NK-92 (cell line): ENCODE measurements around the gene EXOC6.

Experiments used
- DNase-seq: peaks from one replicate; lab custom pipeline; 2025; ENCODE audit not compliant: unreplicated experiment; lab: John Stamatoyannopoulos, UW

Gene EXOC6

DNA sequence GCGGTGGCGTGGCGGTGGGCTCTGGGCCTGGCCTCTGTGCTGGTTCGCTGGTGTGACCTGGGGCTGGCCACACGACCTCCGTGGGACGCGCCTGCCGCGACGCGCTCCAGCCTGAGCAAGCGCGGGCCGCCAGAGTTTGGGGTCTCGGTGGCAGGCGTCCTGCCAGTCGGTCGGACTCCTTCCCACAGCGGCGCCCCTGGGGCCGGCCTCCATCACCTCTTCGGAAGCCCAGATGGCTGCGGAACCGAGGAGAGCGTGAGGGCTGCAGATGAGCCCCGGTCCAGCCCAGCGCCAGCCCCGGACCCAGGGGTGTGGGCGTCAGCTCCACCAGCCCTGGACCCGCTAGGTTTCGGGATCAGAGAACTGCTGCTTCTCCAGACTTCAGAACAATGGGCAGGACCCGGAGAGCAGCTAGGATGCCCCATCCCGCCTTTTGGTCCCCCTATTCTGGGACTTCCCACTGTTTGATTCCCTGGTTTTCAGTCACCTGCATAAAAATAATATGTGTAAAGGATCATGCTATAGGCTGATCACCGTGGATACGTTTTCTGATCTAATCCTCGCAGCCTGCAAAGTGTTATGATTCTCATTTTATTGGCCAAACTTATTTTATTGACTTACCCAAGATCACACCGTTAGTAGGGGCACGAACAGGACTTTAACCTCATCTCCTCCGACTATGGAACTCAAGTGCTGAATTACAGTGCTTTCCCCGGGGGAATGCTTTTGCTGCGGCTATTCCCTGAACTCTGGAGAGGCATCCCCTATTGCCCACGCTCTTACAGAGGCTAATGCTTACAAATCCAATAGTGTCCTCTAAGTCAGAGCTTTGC, 215.0 kb downstream of the EXOC6 start:
- DNase-seq: no peak

DNA sequence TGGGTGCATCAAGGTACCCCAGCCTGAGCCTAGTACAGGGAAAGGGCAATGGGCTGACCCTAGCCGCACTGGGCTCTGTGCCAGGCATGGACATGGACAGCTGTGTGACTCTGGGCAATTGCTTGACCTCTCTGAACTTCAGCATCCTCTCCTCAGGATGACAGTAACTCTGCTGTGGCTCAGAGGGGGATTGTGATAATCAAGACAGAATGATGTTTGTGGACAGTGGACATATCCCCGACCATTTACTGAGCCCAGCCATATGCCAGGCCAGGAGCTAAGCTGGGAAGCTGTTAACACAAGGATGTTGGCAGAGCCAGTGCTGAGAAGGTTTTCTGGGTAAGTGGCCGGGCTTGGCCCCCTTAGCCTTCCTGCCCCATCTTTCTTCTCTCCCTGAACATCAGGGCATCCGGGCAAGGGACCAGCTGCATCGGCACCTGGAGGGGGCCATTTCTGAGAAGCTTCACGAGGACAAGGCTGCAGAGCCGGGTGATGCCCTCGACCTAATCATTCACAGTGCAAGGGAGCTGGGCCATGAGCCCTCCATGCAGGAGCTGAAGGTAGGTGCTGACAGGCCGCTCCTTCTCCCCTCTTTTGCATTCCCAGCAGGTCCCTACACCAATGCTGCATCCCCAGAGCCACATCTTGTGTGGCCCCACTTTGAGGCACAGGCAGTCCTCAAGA, 215.8 kb downstream of the EXOC6 start:
- DNase-seq: no peak

DNA sequence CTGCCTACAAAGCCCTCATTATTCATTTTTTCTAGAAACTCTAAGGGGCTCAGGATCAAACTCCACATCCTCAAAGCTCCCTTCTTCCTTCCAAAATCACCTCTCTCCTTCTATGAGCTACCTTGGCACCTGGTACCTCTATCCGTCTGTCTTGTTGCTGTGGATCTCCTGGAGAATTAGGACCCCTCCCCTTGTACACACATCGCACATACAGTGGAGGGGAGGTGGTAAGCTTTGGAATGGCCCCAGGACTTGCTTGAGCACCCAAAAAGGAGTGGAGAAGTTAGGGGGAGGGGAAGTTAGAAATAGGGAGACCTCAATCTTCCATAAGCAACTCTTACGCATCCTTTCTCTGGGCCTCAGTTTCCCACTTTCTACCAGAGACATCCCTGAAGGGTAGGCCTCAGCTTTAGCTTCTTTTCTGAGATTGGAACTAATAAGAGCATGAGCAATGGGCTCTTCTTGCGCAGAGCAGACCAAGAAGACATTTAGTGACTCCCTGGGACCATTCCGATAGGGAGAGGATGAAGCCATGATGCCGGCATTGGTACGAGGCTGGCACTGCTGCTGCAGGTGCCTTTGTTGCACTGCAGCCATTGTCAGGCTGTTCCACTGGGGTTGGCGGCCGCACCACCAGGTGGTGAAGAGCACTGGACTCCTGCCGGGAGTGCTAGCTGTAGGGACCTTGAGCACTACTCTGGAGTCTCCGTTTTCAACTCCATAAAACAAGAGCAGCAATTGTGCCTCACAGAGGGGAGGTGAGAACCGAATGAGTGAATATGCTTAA, 216.7 kb downstream of the EXOC6 start:
- no peak for DNase-seq

DNA sequence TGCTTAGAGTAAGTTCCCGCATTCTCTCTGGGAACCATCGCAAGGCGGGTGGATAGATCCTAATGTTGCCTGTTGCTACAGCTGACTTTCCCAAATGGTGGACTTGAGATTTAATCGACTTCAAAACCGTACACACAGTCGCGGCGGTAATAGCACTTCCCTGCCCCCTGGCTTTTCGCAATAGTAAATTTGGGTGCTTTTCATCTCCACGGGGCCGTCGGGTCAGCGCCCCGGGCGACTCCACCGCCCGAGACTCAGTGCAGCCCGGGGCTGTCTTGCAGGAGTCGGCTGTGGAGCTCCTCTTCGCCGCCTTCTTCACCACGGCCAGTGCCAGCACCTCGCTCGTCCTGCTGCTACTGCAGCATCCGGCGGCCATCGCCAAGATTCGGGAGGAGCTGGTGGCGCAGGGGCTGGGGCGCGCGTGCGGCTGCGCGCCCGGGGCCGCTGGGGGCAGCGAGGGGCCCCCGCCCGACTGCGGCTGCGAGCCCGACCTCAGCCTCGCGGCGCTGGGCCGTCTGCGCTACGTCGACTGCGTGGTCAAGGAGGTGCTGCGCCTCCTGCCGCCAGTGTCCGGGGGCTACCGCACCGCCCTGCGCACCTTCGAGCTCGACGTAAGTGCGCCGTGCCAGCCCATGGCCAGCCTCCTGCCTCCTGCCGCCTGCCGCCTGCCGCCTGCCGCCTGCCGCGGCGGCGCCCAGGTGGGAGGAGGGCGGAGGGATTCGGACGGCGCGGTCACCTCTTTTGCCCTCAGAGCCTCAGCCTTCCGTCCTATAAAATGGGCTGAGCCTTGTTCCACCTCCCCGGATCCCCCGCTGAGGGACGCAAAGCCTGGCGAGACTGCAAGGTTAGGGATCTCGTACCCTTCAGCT, 217.6 kb downstream of the EXOC6 start:
- DNase-seq: no peak

DNA sequence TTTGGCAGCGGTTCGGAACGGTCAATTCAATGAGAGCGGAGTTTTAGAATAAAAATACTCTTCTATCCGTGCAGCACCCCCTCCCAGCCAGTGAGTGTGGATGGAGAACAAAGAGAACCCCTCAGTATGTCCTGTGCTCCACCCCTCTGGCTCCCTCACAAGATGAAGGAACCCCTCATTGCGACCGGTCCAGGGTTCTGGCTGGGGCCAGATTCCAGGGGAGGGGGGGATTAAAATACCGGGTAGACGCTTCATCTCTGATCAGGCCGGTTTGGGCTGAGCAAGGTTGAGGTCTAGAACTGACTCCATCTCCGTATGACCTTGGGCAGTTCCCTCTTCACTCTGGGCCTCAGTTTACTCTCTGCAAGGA, 218.2 kb downstream of the EXOC6 start:
- no peak for DNase-seq

DNA sequence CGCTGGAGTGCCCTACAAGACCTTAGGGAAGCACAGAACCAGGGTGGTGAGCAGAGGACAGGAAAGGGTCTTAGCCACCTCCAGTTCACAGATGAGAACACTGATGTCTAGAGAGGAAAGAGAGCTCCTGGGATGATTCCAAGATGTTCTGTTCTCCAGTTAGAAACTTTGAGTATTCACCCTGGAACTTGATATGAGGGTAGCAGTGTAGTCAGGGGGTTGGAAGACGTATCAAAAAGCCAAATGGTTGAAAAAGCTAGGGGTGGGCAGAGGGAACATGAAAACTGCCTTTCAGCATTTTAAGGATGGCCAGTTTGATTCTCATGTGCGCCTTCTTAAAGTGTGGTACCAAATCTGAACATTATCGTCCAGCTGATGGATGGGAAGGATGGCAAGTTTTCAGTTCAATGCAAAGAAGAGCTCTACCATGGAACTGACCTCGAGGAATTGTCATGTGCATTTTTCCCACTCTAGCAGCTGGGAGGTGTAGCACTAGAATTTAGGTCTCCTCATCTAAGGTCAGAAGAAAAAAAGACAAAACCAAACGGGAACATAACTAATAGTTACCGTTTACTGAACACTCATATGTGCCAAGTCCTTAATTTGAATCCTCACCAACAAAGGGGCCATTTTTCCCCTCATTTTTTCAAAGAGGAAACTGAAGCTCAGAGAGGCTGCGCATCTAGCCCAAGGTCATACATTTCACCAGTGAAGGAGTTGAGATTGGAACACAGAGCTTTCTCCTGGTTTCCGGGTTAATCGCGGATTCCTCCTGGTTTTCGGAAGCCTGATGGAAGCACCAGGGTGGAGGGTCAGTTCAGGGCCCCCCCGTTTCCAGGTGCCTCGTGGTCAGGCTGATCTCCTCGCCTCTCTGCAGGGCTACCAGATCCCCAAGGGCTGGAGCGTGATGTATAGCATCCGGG, 219.4 kb downstream of the EXOC6 start:
- no peak for DNase-seq

DNA sequence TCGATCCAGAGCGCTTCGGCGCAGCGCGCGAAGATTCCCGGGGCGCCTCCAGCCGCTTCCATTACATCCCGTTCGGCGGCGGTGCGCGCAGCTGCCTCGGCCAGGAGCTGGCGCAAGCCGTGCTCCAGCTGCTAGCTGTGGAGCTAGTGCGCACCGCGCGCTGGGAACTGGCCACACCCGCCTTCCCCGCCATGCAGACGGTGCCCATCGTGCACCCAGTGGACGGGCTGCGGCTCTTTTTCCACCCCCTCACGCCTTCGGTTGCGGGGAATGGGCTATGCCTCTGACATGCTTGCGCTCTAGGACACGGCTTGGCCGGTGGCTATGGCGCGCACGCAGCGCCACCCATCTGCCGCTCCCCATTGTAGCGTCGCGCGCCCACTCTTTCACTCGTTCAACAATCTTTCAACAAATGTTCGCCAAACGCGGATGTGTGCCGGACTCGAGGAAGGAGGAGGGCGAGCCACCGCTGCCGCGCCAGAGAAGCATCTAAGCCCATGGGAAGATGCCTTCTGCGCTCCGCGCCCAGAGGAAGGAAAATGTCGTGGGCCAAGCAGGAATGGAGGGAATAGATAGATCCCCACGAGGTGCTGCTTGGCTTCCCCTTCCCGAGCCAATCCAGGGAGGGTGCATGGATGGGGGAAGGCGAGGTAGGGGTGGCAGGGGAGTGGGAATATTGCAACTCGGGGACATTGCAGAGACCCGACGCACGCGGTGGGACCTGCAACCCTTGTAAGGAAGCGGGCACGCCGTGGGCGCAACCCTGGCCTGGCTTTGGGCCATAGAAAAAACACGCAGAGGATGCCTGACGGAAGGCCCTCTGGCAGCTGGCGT, 220.3 kb downstream of the EXOC6 start:
- DNase-seq: no peak

DNA sequence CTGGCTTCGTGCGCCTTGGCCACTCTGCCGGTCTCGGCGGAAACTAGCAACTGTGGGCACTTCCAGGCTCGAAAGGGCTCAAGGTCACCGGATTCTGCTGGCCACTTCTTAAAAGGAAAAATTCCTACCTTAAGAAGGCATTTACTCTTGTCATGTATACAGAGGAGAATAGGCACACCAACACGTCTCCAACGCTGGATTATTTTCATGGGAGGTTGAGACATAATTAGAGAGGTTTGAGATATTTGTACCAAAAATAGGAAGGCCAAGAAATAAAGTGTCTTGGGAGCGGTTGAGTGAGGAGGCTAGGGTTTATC, 220.9 kb downstream of the EXOC6 start:
- no peak for DNase-seq

DNA sequence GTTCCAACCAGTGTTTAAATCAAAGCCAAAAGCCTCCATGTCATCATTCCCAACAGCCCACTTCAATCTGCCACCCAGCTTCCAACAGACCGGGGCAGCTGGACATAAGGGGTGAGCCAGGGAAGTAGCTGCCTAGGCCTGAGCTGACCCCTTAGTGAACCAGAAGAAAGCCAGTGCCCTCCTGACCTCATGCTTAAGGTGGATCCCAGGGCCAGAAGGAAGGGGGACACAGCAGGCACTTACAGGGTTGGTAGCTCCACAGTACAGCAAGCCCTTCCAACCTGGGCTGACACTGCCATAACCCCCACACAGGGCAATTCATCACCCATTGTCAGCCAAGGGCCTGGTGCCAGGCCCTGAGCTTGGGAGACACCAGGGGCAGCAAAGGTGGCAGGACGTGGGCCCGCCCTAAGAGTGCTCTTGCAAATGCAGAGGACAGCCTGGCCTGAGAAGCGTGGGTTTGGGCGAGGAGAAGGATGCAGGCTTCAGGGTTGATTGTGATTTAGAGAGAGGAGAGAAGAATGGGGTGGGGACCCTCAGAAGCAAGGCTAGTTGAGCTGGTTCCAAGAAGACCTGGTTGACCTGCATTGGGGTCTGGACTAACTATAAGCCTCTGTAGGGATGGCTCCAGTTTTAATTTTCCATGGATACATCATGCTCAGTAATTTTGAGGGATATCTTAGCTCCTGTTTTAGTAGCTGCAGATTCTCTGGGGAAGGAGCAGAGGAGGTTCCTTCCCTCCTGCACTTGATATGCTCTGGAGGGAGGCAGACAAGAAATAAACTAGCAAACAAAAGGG, 222.3 kb downstream of the EXOC6 start:
- no peak for DNase-seq

DNA sequence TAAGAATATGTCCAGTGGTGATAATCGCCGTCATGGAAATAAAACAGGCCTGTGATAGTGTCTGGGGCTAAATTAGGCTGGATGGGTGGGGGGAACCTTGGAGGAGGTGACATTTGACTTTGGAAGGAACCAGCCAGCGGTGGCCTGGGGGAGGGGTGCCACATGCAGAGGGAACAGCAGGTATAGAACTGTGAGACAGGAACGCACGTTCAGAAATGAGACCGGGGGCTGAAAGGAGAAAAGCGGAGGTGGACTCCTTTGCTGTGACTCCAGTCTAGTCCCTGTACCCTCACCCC, 222.8 kb downstream of the EXOC6 start:
- DNase-seq: no peak

DNA sequence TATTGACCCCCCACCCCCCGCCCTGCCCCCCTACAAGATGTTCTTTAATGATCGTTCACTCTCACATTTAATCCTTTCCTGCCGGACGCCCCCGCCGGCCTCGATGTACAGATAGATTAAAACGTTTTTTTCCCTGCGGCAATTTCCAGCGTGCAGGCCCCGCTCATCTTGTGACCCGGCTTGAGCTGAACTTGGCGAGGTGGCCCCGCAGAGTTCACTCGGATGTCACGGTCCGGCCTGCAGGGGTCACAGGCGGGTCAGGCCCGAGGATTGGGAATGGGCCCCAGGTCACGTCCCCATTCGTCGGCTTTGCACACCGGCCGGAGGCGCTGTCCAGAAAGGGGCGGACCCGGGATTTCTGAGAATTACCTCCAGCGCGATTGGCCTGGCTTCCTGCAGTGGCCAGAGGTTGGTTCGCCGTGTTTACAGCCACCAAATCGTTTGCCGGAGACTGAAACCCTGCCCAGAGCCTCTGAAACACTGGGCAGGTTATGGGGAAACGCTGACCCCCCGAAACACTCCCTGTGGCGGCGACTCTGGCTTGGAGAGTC, 223.4 kb downstream of the EXOC6 start:
- no peak for DNase-seq

DNA sequence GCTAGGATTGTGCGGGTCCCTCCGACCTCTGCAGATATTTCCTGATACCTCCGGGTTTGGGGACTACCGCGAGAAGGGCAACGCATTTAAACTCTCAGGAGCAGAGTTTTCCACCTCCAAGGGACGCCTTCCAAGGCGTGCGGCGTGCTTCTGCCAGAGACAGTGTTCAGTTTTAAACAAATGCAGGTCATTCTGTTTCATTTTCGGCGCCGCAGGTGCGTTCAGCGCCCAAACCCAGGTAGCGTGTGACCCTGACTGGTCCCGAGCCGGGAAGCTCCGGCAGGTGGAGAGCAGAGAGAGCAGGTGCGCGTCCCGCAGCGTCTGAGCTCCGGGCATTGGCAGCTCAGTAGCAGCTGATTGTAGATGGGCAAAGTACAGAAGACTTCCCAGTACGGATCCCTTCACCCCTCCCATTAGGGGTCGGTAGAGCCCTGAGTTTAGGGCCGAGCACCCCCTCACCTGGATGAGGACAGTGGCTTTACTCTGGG, 223.9 kb downstream of the EXOC6 start:
- no peak for DNase-seq

DNA sequence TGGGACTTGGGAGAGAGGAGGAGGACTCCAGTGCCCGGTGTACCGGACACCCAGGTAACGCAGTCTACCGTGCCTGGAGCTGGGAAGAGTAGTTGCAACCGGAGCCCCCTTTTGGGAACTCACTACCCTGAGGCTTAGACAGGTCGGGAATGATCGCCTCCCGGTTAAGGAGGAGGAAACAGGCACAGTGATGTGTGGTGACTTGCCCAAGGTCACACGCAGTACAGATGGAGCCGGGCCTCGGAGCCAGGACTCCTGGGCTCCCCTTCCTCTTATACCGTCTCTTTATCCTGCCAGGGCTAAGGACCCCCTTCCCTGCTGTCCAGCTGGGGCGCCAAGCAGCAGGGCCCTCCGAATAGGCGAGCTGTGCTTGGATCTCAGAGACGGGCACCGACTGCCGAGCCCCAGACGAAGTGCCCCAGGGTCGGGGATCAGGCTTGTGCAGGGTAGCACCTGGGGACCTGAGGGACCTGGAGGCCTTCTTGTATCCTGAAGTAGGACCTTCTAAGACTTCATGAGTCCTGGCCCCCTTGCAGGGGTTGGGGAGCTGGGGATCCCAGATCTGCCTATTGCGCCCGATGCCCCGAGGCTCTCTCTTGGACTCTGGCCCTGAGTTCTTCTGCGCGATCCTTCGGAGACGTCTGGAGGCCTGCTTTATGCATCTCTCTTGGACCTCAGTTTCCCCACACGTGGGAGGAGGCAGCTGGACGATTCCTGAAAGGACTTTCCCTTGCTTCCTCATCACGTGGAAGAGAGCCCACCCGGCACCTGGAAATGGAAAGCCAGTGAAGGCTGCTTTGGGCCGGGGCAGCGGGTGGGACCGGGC, 224.6 kb downstream of the EXOC6 start:
- DNase-seq: no peak

DNA sequence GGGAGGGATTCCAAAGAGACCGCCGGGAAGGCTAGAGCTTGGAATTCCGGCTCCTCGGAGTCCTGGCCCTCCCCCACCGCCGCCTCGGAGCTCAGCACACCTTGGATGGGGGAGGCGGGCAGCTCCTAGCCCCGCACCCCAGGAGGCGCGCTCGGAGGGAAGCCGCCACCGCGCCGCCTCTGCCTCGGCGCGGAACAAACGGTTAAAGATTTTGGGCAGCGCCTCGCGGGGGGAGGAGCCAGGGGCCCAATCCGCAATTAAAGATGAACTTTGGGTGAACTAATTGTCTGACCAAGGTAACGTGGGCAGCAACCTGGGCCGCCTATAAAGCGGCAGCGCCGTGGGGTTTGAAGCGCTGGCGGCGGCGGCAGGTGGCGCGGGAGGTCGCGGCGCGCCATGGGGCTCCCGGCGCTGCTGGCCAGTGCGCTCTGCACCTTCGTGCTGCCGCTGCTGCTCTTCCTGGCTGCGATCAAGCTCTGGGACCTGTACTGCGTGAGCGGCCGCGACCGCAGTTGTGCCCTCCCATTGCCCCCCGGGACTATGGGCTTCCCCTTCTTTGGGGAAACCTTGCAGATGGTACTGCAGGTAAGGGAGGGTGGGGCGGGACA, 225.3 kb downstream of the EXOC6 start, which contains the start of gene CYP26A1:
CYP26A1 (plus strand) TSS at position 355 of the 608 bp plus-strand sequence; CDS start at position 397, 42 bp downstream.
- no peak for DNase-seq

DNA sequence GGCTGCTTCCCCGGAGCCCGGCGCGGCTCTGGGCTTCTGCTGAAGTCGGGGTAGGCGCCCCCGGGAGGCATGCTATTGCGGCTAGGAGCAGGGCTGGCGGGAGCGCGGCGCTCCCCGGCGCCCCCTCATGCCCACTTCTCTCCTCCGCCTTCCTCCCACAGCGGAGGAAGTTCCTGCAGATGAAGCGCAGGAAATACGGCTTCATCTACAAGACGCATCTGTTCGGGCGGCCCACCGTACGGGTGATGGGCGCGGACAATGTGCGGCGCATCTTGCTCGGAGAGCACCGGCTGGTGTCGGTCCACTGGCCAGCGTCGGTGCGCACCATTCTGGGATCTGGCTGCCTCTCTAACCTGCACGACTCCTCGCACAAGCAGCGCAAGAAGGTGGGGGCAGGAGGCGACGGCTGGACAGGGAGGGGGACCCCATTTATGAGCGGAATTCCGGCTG, 225.9 kb downstream of the EXOC6 start:
- no peak for DNase-seq

DNA sequence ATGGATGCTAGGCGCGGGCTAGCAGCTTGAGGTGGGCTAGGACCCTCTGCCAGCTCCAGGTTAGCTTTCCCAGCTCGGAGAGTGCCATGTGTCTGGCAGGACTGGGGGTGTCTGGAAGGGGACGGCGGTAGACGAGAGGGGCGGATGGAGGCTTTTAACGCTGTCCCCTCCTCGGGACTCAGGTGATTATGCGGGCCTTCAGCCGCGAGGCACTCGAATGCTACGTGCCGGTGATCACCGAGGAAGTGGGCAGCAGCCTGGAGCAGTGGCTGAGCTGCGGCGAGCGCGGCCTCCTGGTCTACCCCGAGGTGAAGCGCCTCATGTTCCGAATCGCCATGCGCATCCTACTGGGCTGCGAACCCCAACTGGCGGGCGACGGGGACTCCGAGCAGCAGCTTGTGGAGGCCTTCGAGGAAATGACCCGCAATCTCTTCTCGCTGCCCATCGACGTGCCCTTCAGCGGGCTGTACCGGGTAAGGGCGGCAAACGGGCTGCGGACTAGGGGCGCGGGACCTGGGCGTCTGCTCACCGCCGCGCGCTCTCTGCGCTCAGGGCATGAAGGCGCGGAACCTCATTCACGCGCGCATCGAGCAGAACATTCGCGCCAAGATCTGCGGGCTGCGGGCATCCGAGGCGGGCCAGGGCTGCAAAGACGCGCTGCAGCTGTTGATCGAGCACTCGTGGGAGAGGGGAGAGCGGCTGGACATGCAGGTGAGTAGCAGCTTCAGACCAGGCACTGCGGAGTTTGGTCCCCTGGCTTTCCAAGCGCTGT, 226.5 kb downstream of the EXOC6 start:
- no peak for DNase-seq
